BLaER1 (cell line): Measurements from ENCODE around the gene EN1.

Source experiments
- H3K27ac ChIP-seq: shearing (Covaris generic); formaldehyde crosslinking; 2 replicates; pipeline ENCODE4 v1.8.1; 2022
- H3K27me3 ChIP-seq: shearing (Covaris generic); formaldehyde crosslinking; 2 replicates; pipeline ENCODE4 v1.8.1; 2022
- H3K36me3 ChIP-seq: shearing (Covaris generic); formaldehyde crosslinking; 2 replicates; pipeline ENCODE4 v1.8.1; 2022
- H3K4me1 ChIP-seq: shearing (Covaris generic); formaldehyde crosslinking; 2 replicates; pipeline ENCODE4 v1.8.1; 2022
- H3K4me2 ChIP-seq: shearing (Covaris generic); formaldehyde crosslinking; 2 replicates; pipeline ENCODE4 v1.8.1; 2022
- H3K4me3 ChIP-seq: shearing (Covaris generic); formaldehyde crosslinking; 2 replicates; pipeline ENCODE4 v1.8.1; 2022
- H3K9ac ChIP-seq: shearing (Covaris generic); formaldehyde crosslinking; 2 replicates; pipeline ENCODE4 v1.8.1; 2022
- H3K9me3 ChIP-seq: shearing (Covaris generic); formaldehyde crosslinking; 2 replicates; pipeline ENCODE4 v1.8.1; 2022
- H4K20me1 ChIP-seq: shearing (Covaris generic); formaldehyde crosslinking; 2 replicates; pipeline ENCODE4 v1.8.1; 2022
- Cebpa-rat ChIP-seq: shearing (Covaris generic); IDR thresholded peaks from 2 replicates; pipeline ENCODE4 v1.8.1; 2022

Gene EN1

GRCh38 chr2:118856330-118856977 lies 9.0 kb upstream of the EN1 start:
- Histone ChIP-seq H3K4me2 (peak overlapping the region; percentile 73), H3K27ac (no peak overlapping the region), H3K4me3 (no peak overlapping the region; the same call in 1 of the 2 replicates), H4K20me1 (peaks cover 86% of the 10 kb centered on the region), H3K36me3 (no peaks in the 10 kb centered on the region), H3K9ac (no peak overlapping the region), H3K4me1 (peaks cover 5% of the 10 kb centered on the region), H3K27me3 (peaks cover 100% of the 10 kb centered on the region), H3K9me3 (peaks cover 36% of the 10 kb centered on the region)
- TF ChIP-seq Cebpa-rat: no peak

DNA sequence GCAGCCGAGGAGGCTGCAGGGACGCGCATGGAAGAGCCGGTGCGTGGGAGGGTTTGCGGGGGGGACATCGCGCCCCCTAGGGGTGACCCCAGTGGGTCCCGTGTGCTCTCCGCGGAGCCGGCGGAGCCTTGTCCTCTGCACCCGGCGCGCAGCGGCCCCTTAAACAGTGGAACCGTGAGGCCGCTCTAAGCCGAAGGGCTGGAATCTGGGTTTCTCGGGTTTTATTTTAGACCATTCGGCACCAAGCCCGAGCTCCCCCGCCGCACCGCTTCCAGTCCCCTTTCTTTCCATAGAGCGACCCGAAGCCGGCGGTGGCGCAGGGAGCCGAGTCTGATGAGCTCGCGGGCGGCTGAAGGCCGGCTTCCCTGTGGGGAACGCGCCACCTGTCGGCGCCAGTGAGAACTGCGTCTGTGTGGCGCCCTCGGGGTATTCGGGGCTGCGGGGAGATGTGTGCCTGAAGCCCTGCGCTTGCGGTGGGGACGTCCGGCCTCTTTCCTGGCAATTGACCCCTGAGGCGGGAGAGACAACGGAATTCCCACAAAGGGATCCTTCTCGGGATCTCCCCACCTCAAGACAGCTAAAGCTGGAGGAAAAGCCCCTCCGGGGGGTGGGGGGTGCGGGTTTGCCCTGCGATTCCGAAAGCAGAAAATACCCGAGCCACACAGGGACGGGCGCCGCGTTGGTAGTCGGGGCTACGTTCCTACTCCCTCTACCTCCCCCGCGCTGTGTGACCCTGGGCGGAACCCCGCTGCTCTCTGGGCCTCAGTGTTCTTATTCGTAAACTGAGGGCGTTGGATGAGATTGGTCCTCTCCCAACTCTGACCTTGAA lies 8.2 kb upstream of the EN1 start:
- Histone ChIP-seq H4K20me1 (peaks cover 92% of the 10 kb centered on the region), H3K27ac (no peak overlapping the region), H3K9me3 (peaks cover 44% of the 10 kb centered on the region), H3K4me1 (peaks cover 5% of the 10 kb centered on the region), H3K27me3 (peaks cover 100% of the 10 kb centered on the region), H3K4me3 (peak overlapping the region; percentile 47), H3K36me3 (no peaks in the 10 kb centered on the region), H3K4me2 (peak overlapping the region; percentile 73), H3K9ac (no peak overlapping the region)
- TF ChIP-seq Cebpa-rat: no peak

DNA sequence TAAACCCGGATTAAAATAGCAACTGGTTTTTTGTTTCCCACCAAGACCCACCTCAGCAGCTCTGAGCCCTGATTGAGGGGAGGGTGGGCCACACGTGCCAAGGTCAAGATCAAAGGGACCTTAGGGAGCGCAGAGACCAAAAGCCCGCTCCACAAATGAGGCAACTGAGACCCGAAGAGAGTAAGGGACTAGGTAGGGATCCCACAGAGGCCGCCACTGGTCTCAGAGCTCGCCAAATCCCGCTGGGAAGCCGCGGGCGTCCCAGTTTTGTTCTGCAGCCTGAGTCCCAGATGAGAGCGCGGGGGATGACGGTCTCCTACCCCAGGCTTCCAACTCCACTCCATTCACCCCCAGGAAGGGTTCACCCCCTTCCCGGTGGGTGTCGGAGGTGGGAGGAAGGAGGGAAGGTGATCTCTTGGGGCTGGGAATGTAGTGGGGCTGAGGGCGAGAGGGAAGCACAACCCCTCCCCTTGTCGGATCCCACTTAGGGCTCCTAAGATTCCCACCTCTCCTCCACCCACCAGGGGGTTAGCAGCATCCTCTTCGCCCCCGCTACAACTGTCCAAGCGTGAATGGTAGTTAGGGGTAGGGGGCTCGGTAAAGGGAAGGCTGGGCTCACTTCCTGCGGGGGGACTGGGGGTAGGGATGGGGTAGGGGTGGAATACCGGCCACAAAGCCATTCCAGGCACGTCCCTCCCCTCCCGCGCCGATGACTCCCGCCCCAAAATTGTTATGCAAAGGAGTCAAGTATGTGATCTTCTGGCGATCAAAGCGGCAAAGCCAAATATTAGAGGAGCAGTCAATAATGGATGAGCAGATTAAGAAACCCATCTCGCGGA lies 7.3 kb upstream of the EN1 start:
- no peak for TF ChIP-seq Cebpa-rat
- Histone ChIP-seq H3K27me3 (peaks cover 100% of the 10 kb centered on the region), H3K4me2 (no peak overlapping the region), H3K4me3 (no peak overlapping the region), H3K27ac (no peak overlapping the region), H3K9ac (no peak overlapping the region), H3K4me1 (peaks cover 5% of the 10 kb centered on the region), H4K20me1 (peaks cover 94% of the 10 kb centered on the region), H3K36me3 (no peaks in the 10 kb centered on the region), H3K9me3 (peaks cover 53% of the 10 kb centered on the region)

- H3K27ac ChIP-seq: no peak overlapping the region
- H3K4me2 ChIP-seq: no peak overlapping the region
- no peak overlapping the region for H3K9ac ChIP-seq
- peaks cover 5% of the 10 kb centered on the region for H3K4me1 ChIP-seq
- peaks cover 94% of the 10 kb centered on the region for H4K20me1 ChIP-seq
- no peak overlapping the region for H3K4me3 ChIP-seq
- H3K36me3 ChIP-seq: no peaks in the 10 kb centered on the region
- peaks cover 100% of the 10 kb centered on the region for H3K27me3 ChIP-seq
- peaks cover 63% of the 10 kb centered on the region for H3K9me3 ChIP-seq
- no peak for TF ChIP-seq Cebpa-rat
Measured at GRCh38 chr2:118853651-118854291, 6.3 kb upstream of the EN1 start.

GRCh38 chr2:118853129-118853640 lies 5.7 kb upstream of the EN1 start:
- H3K9ac ChIP-seq: no peak overlapping the region
- no peak overlapping the region for H3K4me2 ChIP-seq
- peaks cover 5% of the 10 kb centered on the region for H3K4me1 ChIP-seq
- no peak overlapping the region for H3K4me3 ChIP-seq
- H3K36me3 ChIP-seq: no peaks in the 10 kb centered on the region
- no peak overlapping the region for H3K27ac ChIP-seq
- no peak for TF ChIP-seq Cebpa-rat
- peaks cover 100% of the 10 kb centered on the region for H3K27me3 ChIP-seq
- peaks cover 64% of the 10 kb centered on the region for H3K9me3 ChIP-seq
- H4K20me1 ChIP-seq: peaks cover 94% of the 10 kb centered on the region

GRCh38 chr2:118852605-118853128 lies 5.2 kb upstream of the EN1 start:
- Histone ChIP-seq H3K36me3 (no peaks in the 10 kb centered on the region), H4K20me1 (peaks cover 94% of the 10 kb centered on the region), H3K4me3 (no peak overlapping the region), H3K4me2 (no peak overlapping the region), H3K27ac (no peak overlapping the region), H3K9me3 (peaks cover 62% of the 10 kb centered on the region), H3K4me1 (peaks cover 5% of the 10 kb centered on the region), H3K9ac (no peak overlapping the region), H3K27me3 (peaks cover 100% of the 10 kb centered on the region)
- no peak for TF ChIP-seq Cebpa-rat

- no peak for TF ChIP-seq Cebpa-rat
- Histone ChIP-seq H4K20me1 (peaks cover 87% of the 10 kb centered on the region), H3K27ac (no peak overlapping the region), H3K36me3 (no peaks in the 10 kb centered on the region), H3K9me3 (peaks cover 63% of the 10 kb centered on the region), H3K4me2 (no peak overlapping the region), H3K27me3 (peaks cover 100% of the 10 kb centered on the region), H3K4me3 (no peak overlapping the region), H3K4me1 (peaks cover 5% of the 10 kb centered on the region), H3K9ac (no peak overlapping the region)
Measured at GRCh38 chr2:118851650-118852049, 4.2 kb upstream of the EN1 start.

GRCh38 chr2:118850901-118851415 lies 3.5 kb upstream of the EN1 start:
- TF ChIP-seq Cebpa-rat: no peak
- peaks cover 69% of the 10 kb centered on the region for H3K9me3 ChIP-seq
- peaks cover 87% of the 10 kb centered on the region for H4K20me1 ChIP-seq
- no peaks in the 10 kb centered on the region for H3K36me3 ChIP-seq
- H3K4me1 ChIP-seq: peaks cover 3% of the 10 kb centered on the region
- H3K9ac ChIP-seq: no peak overlapping the region
- no peak overlapping the region for H3K4me2 ChIP-seq
- peaks cover 100% of the 10 kb centered on the region for H3K27me3 ChIP-seq
- no peak overlapping the region for H3K4me3 ChIP-seq
- H3K27ac ChIP-seq: no peak overlapping the region
